ENCODE results near the gene DGCR8.

DGCR8 gene

GRCh38 chr22:20054034-20054427, 26.0 kb upstream of the DGCR8 start:
- Histone ChIP-seq H3K9me3 (ENCODE audit: insufficient read depth, low read depth, low read length) (no peaks in the 10 kb centered on the region; the same call in 1 of the 2 replicates), H3K27ac (ENCODE audit: low read depth, low read length) (no peak overlapping the region), H3K36me3 (ENCODE audit: insufficient read depth, low read length) (no peaks in the 10 kb centered on the region), H3K4me3 (ENCODE audit: low read length) (no peak overlapping the region), H3K27me3 (ENCODE audit: insufficient read depth, low read length) (no peaks in the 10 kb centered on the region), H3K9ac (ENCODE audit: low read depth, low read length) (no peak overlapping the region), H3K4me1 (ENCODE audit: insufficient read depth, low read length) (no peaks in the 10 kb centered on the region)
- WGBS, result 94% methylated on average over 12 of the region's 12 CpGs

GRCh38 chr22:20054485-20054884, 25.6 kb upstream of the DGCR8 start:
- Histone ChIP-seq H3K9me3 (ENCODE audit: insufficient read depth, low read depth, low read length) (no peaks in the 10 kb centered on the region), H3K4me1 (ENCODE audit: insufficient read depth, low read length) (no peaks in the 10 kb centered on the region), H3K27ac (ENCODE audit: low read depth, low read length) (no peak overlapping the region), H3K4me3 (ENCODE audit: low read length) (no peak overlapping the region), H3K9ac (ENCODE audit: low read depth, low read length) (no peak overlapping the region), H3K36me3 (ENCODE audit: insufficient read depth, low read length) (no peaks in the 10 kb centered on the region), H3K27me3 (ENCODE audit: insufficient read depth, low read length) (no peaks in the 10 kb centered on the region)
- WGBS, result 95% methylated on average over 6 of the region's 6 CpGs

- no peaks in the 10 kb centered on the region for H3K36me3 ChIP-seq (ENCODE audit: insufficient read depth, low read length)
- no peak overlapping the region for H3K27ac ChIP-seq (ENCODE audit: low read depth, low read length)
- 90% methylated on average over 2 of the region's 2 CpGs for WGBS
- no peaks in the 10 kb centered on the region for H3K4me1 ChIP-seq (ENCODE audit: insufficient read depth, low read length)
- H3K27me3 ChIP-seq (ENCODE audit: insufficient read depth, low read length), result no peaks in the 10 kb centered on the region
- H3K9ac ChIP-seq (ENCODE audit: low read depth, low read length), result no peak overlapping the region
- no peak overlapping the region for H3K4me3 ChIP-seq (ENCODE audit: low read length)
- no peaks in the 10 kb centered on the region for H3K9me3 ChIP-seq (ENCODE audit: insufficient read depth, low read depth, low read length)
Observed at GRCh38 chr22:20055144-20055543, 24.9 kb upstream of the DGCR8 start.

- 92% methylated on average over 15 of the region's 15 CpGs for WGBS
Observed at GRCh38 chr22:20055654-20056053, 24.4 kb upstream of the DGCR8 start.

DNA sequence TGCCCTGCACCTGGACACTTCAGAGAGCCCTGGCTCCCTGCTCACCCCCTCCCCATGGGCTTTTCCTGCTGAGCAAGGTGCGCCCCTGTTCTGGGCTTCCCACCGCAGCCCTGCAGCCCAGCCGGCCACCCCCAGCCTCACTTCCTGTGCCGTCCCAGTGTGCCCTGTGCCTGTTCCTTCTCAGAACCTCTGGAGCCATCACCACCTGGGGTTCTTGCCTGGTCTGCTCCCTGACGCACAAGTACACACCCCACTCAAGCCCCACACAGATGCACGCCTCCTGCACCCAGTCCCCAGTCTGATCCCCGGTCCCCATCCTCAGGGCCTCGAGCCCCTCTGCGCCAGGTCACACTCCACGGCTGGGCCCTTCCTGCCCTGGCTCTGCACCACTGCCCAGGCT, 23.9 kb upstream of the DGCR8 start:
- Histone ChIP-seq H3K9me3 (ENCODE audit: insufficient read depth, low read depth, low read length) (no peaks in the 10 kb centered on the region), H3K4me3 (ENCODE audit: low read length) (no peak overlapping the region)
- 92% methylated on average over 10 of the region's 10 CpGs for WGBS

More at GRCh38 chr22:20055654-20056053, 24.4 kb upstream of the DGCR8 start:
- no peak overlapping the region for H3K9ac ChIP-seq (ENCODE audit: low read depth, low read length)
- H3K27ac ChIP-seq (ENCODE audit: low read depth, low read length), result no peak overlapping the region
- no peaks in the 10 kb centered on the region for H3K36me3 ChIP-seq (ENCODE audit: insufficient read depth, low read length)
- no peaks in the 10 kb centered on the region for H3K27me3 ChIP-seq (ENCODE audit: insufficient read depth, low read length)
- no peaks in the 10 kb centered on the region for H3K4me1 ChIP-seq (ENCODE audit: insufficient read depth, low read length)
- no peaks in the 10 kb centered on the region for H3K9me3 ChIP-seq (ENCODE audit: insufficient read depth, low read depth, low read length)
- H3K4me3 ChIP-seq (ENCODE audit: low read length), result no peak overlapping the region

DNA sequence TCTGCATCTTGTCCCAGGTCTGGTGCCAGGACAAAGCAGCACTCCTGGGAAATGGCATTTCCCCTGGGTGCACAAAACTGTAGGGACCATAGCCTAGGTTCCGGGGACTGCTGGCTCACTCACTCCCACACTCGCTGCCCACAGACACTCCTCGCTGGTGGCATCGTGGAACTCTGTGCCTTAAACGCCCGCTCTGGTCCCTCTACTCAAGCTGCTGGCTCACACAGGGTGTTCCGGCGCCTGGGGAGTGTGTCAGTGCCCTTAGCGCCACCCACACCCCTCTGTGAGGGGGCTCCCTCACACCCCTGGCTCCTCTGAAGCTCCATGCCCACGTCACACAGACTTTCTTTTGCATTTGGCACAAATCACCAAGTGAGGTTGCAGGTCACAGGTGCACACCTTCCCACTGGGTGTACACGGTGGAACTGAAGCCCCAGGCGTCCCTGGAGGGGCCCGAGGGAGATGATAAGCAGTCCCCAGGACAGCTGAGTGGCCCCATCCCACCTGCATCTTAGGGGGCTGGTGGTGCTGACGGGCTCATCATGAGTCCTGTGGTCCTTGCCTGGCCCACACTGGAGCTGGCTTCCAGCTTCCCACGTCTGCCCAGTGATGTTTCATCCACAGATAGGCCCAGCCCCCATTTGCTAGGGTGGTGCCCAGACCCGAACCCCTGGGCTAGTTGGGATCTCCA, 23.2 kb upstream of the DGCR8 start:
- Histone ChIP-seq H3K36me3 (ENCODE audit: insufficient read depth, low read length) (no peaks in the 10 kb centered on the region), H3K27ac (ENCODE audit: low read depth, low read length) (no peak overlapping the region), H3K4me3 (ENCODE audit: low read length) (no peak overlapping the region), H3K4me1 (ENCODE audit: insufficient read depth, low read length) (no peaks in the 10 kb centered on the region), H3K27me3 (ENCODE audit: insufficient read depth, low read length) (no peaks in the 10 kb centered on the region), H3K9ac (ENCODE audit: low read depth, low read length) (no peak overlapping the region), H3K9me3 (ENCODE audit: insufficient read depth, low read depth, low read length) (no peaks in the 10 kb centered on the region)
- 94% methylated on average over 16 of the region's 16 CpGs for WGBS

More for the DNA sequence above, 23.9 kb upstream of the DGCR8 start:
- no peak overlapping the region for H3K9ac ChIP-seq (ENCODE audit: low read depth, low read length)
- H3K27ac ChIP-seq (ENCODE audit: low read depth, low read length), result no peak overlapping the region
- no peaks in the 10 kb centered on the region for H3K36me3 ChIP-seq (ENCODE audit: insufficient read depth, low read length)
- no peaks in the 10 kb centered on the region for H3K4me1 ChIP-seq (ENCODE audit: insufficient read depth, low read length)
- H3K27me3 ChIP-seq (ENCODE audit: insufficient read depth, low read length), result no peaks in the 10 kb centered on the region

GRCh38 chr22:20057596-20058268, 22.3 kb upstream of the DGCR8 start:
- Histone ChIP-seq H3K27me3 (ENCODE audit: insufficient read depth, low read length) (no peaks in the 10 kb centered on the region), H3K9me3 (ENCODE audit: insufficient read depth, low read depth, low read length) (no peaks in the 10 kb centered on the region), H3K9ac (ENCODE audit: low read depth, low read length) (no peak overlapping the region), H3K27ac (ENCODE audit: low read depth, low read length) (no peak overlapping the region), H3K4me3 (ENCODE audit: low read length) (no peak overlapping the region), H3K36me3 (ENCODE audit: insufficient read depth, low read length) (no peaks in the 10 kb centered on the region), H3K4me1 (ENCODE audit: insufficient read depth, low read length) (no peaks in the 10 kb centered on the region)
- WGBS, result 92% methylated on average over 13 of the region's 13 CpGs

- Histone ChIP-seq H3K9me3 (ENCODE audit: insufficient read depth, low read depth, low read length) (no peaks in the 10 kb centered on the region), H3K36me3 (ENCODE audit: insufficient read depth, low read length) (no peaks in the 10 kb centered on the region), H3K4me3 (ENCODE audit: low read length) (no peak overlapping the region), H3K9ac (ENCODE audit: low read depth, low read length) (no peak overlapping the region), H3K4me1 (ENCODE audit: insufficient read depth, low read length) (no peaks in the 10 kb centered on the region), H3K27me3 (ENCODE audit: insufficient read depth, low read length) (no peaks in the 10 kb centered on the region), H3K27ac (ENCODE audit: low read depth, low read length) (no peak overlapping the region)
- 92% methylated on average over 10 of the region's 10 CpGs for WGBS
Observed at GRCh38 chr22:20058989-20059770, 20.9 kb upstream of the DGCR8 start.

- Histone ChIP-seq H3K4me1 (ENCODE audit: insufficient read depth, low read length) (no peaks in the 10 kb centered on the region), H3K27me3 (ENCODE audit: insufficient read depth, low read length) (no peaks in the 10 kb centered on the region), H3K36me3 (ENCODE audit: insufficient read depth, low read length) (no peaks in the 10 kb centered on the region), H3K4me3 (ENCODE audit: low read length) (no peak overlapping the region), H3K9me3 (ENCODE audit: insufficient read depth, low read depth, low read length) (no peaks in the 10 kb centered on the region), H3K9ac (ENCODE audit: low read depth, low read length) (no peak overlapping the region), H3K27ac (ENCODE audit: low read depth, low read length) (no peak overlapping the region)
- 93% methylated on average over 10 of the region's 10 CpGs for WGBS
Observed at GRCh38 chr22:20060700-20061480, 19.2 kb upstream of the DGCR8 start.

DNA sequence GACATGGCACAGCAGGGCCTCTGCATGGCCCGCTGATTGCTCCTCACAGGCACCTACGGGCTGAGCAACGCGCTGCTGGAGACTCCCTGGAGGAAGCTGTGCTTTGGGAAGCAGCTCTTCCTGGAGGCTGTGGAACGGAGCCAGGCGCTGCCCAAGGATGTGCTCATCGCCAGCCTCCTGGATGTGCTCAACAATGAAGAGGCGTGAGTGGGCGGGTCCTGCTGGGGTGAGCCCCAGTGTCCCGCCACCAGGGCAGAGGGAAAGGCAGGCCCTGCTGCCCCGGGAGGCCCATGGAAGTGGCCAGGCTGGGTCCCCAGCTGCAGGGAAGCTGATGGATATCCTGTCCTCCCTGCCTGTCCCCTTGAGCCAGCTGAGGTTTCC, 18.6 kb upstream of the DGCR8 start:
- H3K27me3 ChIP-seq (ENCODE audit: insufficient read depth, low read length), result no peaks in the 10 kb centered on the region
- 94% methylated on average over 11 of the region's 11 CpGs for WGBS
- no peaks in the 10 kb centered on the region for H3K36me3 ChIP-seq (ENCODE audit: insufficient read depth, low read length)

More for the DNA sequence above, 18.6 kb upstream of the DGCR8 start:
- Histone ChIP-seq H3K4me1 (ENCODE audit: insufficient read depth, low read length) (no peaks in the 10 kb centered on the region), H3K9me3 (ENCODE audit: insufficient read depth, low read depth, low read length) (no peaks in the 10 kb centered on the region), H3K4me3 (ENCODE audit: low read length) (no peak overlapping the region), H3K9ac (ENCODE audit: low read depth, low read length) (no peak overlapping the region), H3K27ac (ENCODE audit: low read depth, low read length) (no peak overlapping the region)

All from HUES64 (cell line).